Spleen (tissue), 7 donors: ENCODE measurements around the gene FSTL5.

ENCODE experiments used
- POLR2A ChIP-seq, 3 donors: fragments of 450-650 bp; IDR thresholded peaks; one replicate each; pipeline ENCODE4 v1.5.1; 2017; ENCODE audit warnings: antibody characterized with exemption in 3 of 3, mild to moderate bottlenecking in 1 of 3
- POLR2AphosphoS5 ChIP-seq, 3 donors: sonication (generic); formaldehyde crosslinking; IDR thresholded peaks; one replicate each; pipeline ENCODE4 v1.5.1; 2017; ENCODE audit warnings: antibody characterized with exemption in 3 of 3
- TF ChIP-seq, protein P1 (sequence below), 11 experiments: fragments of 200-600 bp in 7 of 11; fragments of 450-650 bp in 4 of 11; sonication (generic) in 4 of 11; IDR thresholded peaks in 8 of 11; conservative IDR thresholded peaks in 3 of 11; 1 replicate in 7 of 11; 2 replicates in 4 of 11; pipeline versions ENCODE4 v1.4.0 to v1.8.0; 2016 to 2021; ENCODE audit warnings: antibody characterized with exemption in 11 of 11, inconsistent platforms in 4 of 11, mild to moderate bottlenecking in 1 of 11
- donor health status: DM: no; HTN: no; CAD: no; lungs with moderate emphysema.
- donor health status: DM: no; HTN: no; CAD: no.
- donor health status: DM: no; HTN: no; CAD: no.

GRCh38 chr4:161653697-161654096 lies 510.1 kb downstream of the FSTL5 start:
- TF ChIP-seq POLR2A (IDR thresholded peaks at IDR 0.05), result no peak
- TF ChIP-seq, protein P1, sequence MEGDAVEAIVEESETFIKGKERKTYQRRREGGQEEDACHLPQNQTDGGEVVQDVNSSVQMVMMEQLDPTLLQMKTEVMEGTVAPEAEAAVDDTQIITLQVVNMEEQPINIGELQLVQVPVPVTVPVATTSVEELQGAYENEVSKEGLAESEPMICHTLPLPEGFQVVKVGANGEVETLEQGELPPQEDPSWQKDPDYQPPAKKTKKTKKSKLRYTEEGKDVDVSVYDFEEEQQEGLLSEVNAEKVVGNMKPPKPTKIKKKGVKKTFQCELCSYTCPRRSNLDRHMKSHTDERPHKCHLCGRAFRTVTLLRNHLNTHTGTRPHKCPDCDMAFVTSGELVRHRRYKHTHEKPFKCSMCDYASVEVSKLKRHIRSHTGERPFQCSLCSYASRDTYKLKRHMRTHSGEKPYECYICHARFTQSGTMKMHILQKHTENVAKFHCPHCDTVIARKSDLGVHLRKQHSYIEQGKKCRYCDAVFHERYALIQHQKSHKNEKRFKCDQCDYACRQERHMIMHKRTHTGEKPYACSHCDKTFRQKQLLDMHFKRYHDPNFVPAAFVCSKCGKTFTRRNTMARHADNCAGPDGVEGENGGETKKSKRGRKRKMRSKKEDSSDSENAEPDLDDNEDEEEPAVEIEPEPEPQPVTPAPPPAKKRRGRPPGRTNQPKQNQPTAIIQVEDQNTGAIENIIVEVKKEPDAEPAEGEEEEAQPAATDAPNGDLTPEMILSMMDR (IDR thresholded peaks at IDR 0.05 in 8 of 11, conservative IDR thresholded peaks at IDR 0.05 in 3 of 11), result no peak
- no peak for TF ChIP-seq POLR2AphosphoS5 (IDR thresholded peaks at IDR 0.05)
